GM19035 (cell line): ENCODE results near the gene COPS3.

ENCODE experiments used
- ATAC-seq: cut with Tn5 transposase; IDR thresholded peaks from one replicate; pipeline ENCODE4 v1.9.1; 2021; ENCODE audit not compliant: unreplicated experiment

COPS3 gene

GRCh38 chr17:17280613-17281549 lies at the start of gene COPS3:
Gene COPS3 (minus strand): TSS chr17:17281246. CDS start chr17:17281186, 60 bp downstream.
- ATAC-seq = peak; percentile 89

GRCh38 chr17:17328251-17328650 lies 47.2 kb upstream of the COPS3 start:
- ATAC-seq = no peak

- no peak for ATAC-seq
Observed at GRCh38 chr17:17326275-17326875, 45.3 kb upstream of the COPS3 start.

- no peak for ATAC-seq
Observed at GRCh38 chr17:17325816-17326215, 44.8 kb upstream of the COPS3 start.

- ATAC-seq = no peak
Observed at GRCh38 chr17:17325228-17325627, 44.2 kb upstream of the COPS3 start.

- no peak for ATAC-seq
Observed at GRCh38 chr17:17324616-17325015, 43.6 kb upstream of the COPS3 start.

- no peak for ATAC-seq
Observed at GRCh38 chr17:17322516-17323510, 41.8 kb upstream of the COPS3 start.

GRCh38 chr17:17321356-17322025 lies 40.4 kb upstream of the COPS3 start:
- no peak for ATAC-seq

- no peak for ATAC-seq
Observed at GRCh38 chr17:17320911-17321220, 39.8 kb upstream of the COPS3 start.

GRCh38 chr17:17320188-17320910 lies 39.3 kb upstream of the COPS3 start:
- no peak for ATAC-seq

GRCh38 chr17:17315142-17315821 lies 34.2 kb upstream of the COPS3 start:
- no peak for ATAC-seq

- ATAC-seq = no peak
Observed at GRCh38 chr17:17314501-17315071, 33.5 kb upstream of the COPS3 start.

- ATAC-seq = no peak
Observed at GRCh38 chr17:17313350-17313991, 32.4 kb upstream of the COPS3 start.

- ATAC-seq = no peak
Observed at GRCh38 chr17:17309356-17309755, 28.3 kb upstream of the COPS3 start.

GRCh38 chr17:17305281-17305801 lies 24.3 kb upstream of the COPS3 start:
- peak; percentile 74 for ATAC-seq

GRCh38 chr17:17304521-17304985 lies 23.5 kb upstream of the COPS3 start:
- ATAC-seq = no peak

GRCh38 chr17:17303847-17304490 lies 22.9 kb upstream of the COPS3 start:
- no peak for ATAC-seq
